HepG2 (cell line): Measurements from ENCODE around the gene ZNF771. TPM values are rescaled to one million over a fixed set of nuclear protein-coding genes. Genes with fewer than 3 reads are reported as not detected.
A peak's percentile ranks its signal among the peaks of the same experiment; 100 is the strongest.

ENCODE experiments used
- ATF1 ChIP-seq: IDR thresholded peaks from 2 replicates; pipeline ENCODE4 v1.6.1; 2016; ENCODE audit warnings: mild to moderate bottlenecking, control low read depth
- IKZF4 ChIP-seq: sonication (generic); formaldehyde crosslinking; IDR thresholded peaks from 2 replicates; pipeline ENCODE4 v1.5.1; 2020; ENCODE audit warnings: borderline replicate concordance, mild to moderate bottlenecking, low read depth, missing genetic modification reagents; ENCODE audit errors: not compliant biosample characterization
- MTA3 ChIP-seq: sonication (generic); formaldehyde crosslinking; IDR thresholded peaks from 2 replicates; pipeline ENCODE4 v1.4.0; 2020; ENCODE audit warnings: missing genetic modification reagents
- MYNN ChIP-seq: sonication (generic); formaldehyde crosslinking; IDR thresholded peaks from 2 replicates; pipeline ENCODE4 v1.4.0; 2020; ENCODE audit warnings: mild to moderate bottlenecking, low read depth, missing genetic modification reagents
- NR3C1 ChIP-seq: sonication (generic); formaldehyde crosslinking; IDR thresholded peaks from 2 replicates; pipeline ENCODE4 v1.4.0; 2020; ENCODE audit warnings: missing genetic modification reagents
- PCBP2 ChIP-seq: fragments of 200-400 bp; formaldehyde crosslinking; optimal IDR thresholded peaks from 2 replicates; pipeline ENCODE3; 2018; ENCODE audit warnings: low read length, low read depth; ENCODE audit not compliant: poor library complexity, severe bottlenecking
- RNF2 ChIP-seq: fragments of 450-650 bp; conservative IDR thresholded peaks from 2 replicates; pipeline ENCODE4 v1.6.1; 2016; ENCODE audit warnings: low read depth
- SP2 ChIP-seq: sonication (generic); formaldehyde crosslinking; IDR thresholded peaks from 2 replicates; pipeline ENCODE4 v1.5.1; 2020; ENCODE audit warnings: mild to moderate bottlenecking, missing genetic modification reagents
- TCF7 ChIP-seq: sonication (generic); IDR thresholded peaks from 2 replicates; pipeline ENCODE4 v1.6.1; 2016; ENCODE audit warnings: antibody characterized with exemption, low read depth
- YEATS4 ChIP-seq: sonication (generic); formaldehyde crosslinking; IDR thresholded peaks from 2 replicates; pipeline ENCODE4 v1.4.0; 2020; ENCODE audit warnings: missing genetic modification reagents, borderline replicate concordance
- ZNF235 ChIP-seq: sonication (generic); formaldehyde crosslinking; IDR thresholded peaks from 2 replicates; pipeline ENCODE4 v1.8.1; 2023; ENCODE audit warnings: mild to moderate bottlenecking, missing genetic modification reagents, borderline replicate concordance
- ZNF30 ChIP-seq: sonication (generic); formaldehyde crosslinking; IDR thresholded peaks from 2 replicates; pipeline ENCODE4 v1.5.0; 2020; ENCODE audit warnings: mild to moderate bottlenecking, missing genetic modification reagents
- ZNF367 ChIP-seq: sonication (generic); formaldehyde crosslinking; IDR thresholded peaks from 2 replicates; pipeline ENCODE4 v1.4.0; 2020; ENCODE audit warnings: missing genetic modification reagents, borderline replicate concordance
- ZNF616 ChIP-seq: sonication (generic); formaldehyde crosslinking; IDR thresholded peaks from 2 replicates; pipeline ENCODE4 v1.5.0; 2020; ENCODE audit warnings: low read depth, mild to moderate bottlenecking, missing genetic modification reagents
- polyA plus RNA-seq, 8 experiments: library from polyadenylated mRNA; depleted of rRNA in 3 of 8; stranded (reverse) in 7 of 8; unstranded in 1 of 8; fragments of >200 nt; fragmentation: Illumina TruSeq in 4 of 8; extraction: Trizol in 4 of 8; gene quantifications; 2 replicates each; pipeline versions ENCODE4 v1.2.1 to v1.2.3, GENCODE V29; 2011 to 2016; ENCODE audit warnings: low read depth in 4 of 8, missing spikeins in 1 of 8, mixed read lengths in 1 of 8; ENCODE audit not compliant: insufficient read depth in 1 of 8
- total RNA-seq, 5 experiments: library from RNA; depleted of rRNA; stranded (reverse); fragments of >200 nt; fragmentation: Illumina TruSeq; extraction: Trizol; gene quantifications; 2 replicates each; pipeline ENCODE4 v1.2.3, GENCODE V29; 2016; ENCODE audit warnings: low read depth in 1 of 5
- TF ChIP-seq, protein P1 (sequence below): sonication (generic); formaldehyde crosslinking; IDR thresholded peaks from 2 replicates; pipeline ENCODE4 v1.4.0; 2020; ENCODE audit warnings: missing genetic modification reagents
- TF ChIP-seq, protein P2 (sequence below): sonication (generic); formaldehyde crosslinking; IDR thresholded peaks from 2 replicates; pipeline ENCODE4 v1.8.1; 2023; ENCODE audit warnings: mild to moderate bottlenecking, inconsistent platforms, moderate library complexity, missing genetic modification reagents, borderline replicate concordance
- TF ChIP-seq, protein P3 (sequence below): IDR thresholded peaks from 2 replicates; pipeline ENCODE4 v1.6.1; 2012; ENCODE audit warnings: inconsistent platforms
- TF ChIP-seq, protein P4 (sequence below): sonication (generic); formaldehyde crosslinking; IDR thresholded peaks from 2 replicates; pipeline ENCODE4 v1.8.0; 2022; ENCODE audit warnings: missing genetic modification reagents, mild to moderate bottlenecking, borderline replicate concordance
- TF ChIP-seq, protein P5 (sequence below): sonication (generic); formaldehyde crosslinking; IDR thresholded peaks from 2 replicates; pipeline ENCODE4 v1.4.0; 2020; ENCODE audit warnings: missing genetic modification reagents, borderline replicate concordance

ZNF771 gene
- total and polyA plus RNA-seq, 2 of the 13 experiments (the other 11 are each of a cell fraction or from before 2014, with no cell fraction given) = 5.0 to 11.8 TPM

DNA sequence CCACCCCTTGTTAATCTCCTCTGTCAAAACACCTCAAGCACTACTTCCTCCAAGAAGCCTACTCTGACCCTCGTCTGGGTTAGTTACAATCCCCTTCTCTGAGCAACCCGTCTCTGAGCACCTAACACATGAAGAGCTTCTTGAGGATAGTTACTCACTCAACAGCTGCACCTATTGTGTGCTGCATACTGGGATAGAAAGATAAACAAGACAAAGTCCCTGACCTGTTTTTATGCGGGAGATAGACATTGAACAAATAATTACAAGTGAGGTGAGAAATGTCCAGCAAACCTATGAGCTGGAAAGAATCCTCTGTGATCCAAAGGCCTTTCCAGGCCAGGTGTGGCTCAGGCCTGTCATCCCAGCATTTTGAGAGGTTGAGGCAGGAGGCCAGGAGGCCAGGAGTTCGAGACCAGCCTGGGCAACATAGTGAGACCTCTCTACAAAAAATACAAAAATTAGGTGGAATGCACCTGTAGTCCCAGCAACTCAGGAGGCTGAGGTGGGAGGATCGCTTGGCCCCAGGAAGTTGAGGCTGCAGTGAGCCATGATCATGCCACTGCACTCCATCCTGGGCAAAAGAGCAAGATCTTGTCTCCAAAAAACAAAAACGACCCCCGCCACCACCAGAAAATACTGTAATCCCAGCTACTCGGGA lies 5.5 kb upstream of the ZNF771 start (continued):
- TF ChIP-seq, protein P1, sequence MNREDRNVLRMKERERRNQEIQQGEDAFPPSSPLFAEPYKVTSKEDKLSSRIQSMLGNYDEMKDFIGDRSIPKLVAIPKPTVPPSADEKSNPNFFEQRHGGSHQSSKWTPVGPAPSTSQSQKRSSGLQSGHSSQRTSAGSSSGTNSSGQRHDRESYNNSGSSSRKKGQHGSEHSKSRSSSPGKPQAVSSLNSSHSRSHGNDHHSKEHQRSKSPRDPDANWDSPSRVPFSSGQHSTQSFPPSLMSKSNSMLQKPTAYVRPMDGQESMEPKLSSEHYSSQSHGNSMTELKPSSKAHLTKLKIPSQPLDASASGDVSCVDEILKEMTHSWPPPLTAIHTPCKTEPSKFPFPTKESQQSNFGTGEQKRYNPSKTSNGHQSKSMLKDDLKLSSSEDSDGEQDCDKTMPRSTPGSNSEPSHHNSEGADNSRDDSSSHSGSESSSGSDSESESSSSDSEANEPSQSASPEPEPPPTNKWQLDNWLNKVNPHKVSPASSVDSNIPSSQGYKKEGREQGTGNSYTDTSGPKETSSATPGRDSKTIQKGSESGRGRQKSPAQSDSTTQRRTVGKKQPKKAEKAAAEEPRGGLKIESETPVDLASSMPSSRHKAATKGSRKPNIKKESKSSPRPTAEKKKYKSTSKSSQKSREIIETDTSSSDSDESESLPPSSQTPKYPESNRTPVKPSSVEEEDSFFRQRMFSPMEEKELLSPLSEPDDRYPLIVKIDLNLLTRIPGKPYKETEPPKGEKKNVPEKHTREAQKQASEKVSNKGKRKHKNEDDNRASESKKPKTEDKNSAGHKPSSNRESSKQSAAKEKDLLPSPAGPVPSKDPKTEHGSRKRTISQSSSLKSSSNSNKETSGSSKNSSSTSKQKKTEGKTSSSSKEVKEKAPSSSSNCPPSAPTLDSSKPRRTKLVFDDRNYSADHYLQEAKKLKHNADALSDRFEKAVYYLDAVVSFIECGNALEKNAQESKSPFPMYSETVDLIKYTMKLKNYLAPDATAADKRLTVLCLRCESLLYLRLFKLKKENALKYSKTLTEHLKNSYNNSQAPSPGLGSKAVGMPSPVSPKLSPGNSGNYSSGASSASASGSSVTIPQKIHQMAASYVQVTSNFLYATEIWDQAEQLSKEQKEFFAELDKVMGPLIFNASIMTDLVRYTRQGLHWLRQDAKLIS = no peak
- TF ChIP-seq IKZF4 (CRISPR knock-in tag) (no peak), ZNF616 (CRISPR knock-in tag) (no peak), RNF2 (no peak), NR3C1 (CRISPR knock-in tag) (no peak), YEATS4 (CRISPR knock-in tag) (peak; percentile 34; the same call in 1 of the 2 replicates), ZNF235 (CRISPR knock-in tag) (no peak), MYNN (CRISPR knock-in tag) (no peak), PCBP2 (no peak), ZNF367 (CRISPR knock-in tag) (no peak), ATF1 (CRISPR knock-in tag) (peak; percentile 47; the same call in 1 of the 2 replicates), ZNF30 (CRISPR knock-in tag) (no peak), MTA3 (no peak), TCF7 (no peak), SP2 (CRISPR knock-in tag) (no peak)
- TF ChIP-seq, protein P2, sequence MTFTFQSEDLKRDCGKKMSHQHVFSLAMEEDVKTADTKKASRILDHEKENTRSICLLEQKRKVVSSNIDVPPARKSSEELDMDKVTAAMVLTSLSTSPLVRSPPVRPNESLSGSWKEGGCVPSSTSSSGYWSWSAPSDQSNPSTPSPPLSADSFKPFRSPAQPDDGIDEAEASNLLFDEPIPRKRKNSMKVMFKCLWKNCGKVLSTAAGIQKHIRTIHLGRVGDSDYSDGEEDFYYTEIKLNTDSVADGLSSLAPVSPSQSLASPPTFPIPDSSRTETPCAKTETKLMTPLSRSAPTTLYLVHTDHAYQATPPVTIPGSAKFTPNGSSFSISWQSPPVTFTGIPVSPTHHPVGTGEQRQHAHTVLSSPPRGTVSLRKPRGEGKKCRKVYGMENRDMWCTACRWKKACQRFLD (CRISPR knock-in tag) = 0 out of 2 replicates have a peak, but pooled peaks have one; percentile 50
- TF ChIP-seq, protein P3, sequence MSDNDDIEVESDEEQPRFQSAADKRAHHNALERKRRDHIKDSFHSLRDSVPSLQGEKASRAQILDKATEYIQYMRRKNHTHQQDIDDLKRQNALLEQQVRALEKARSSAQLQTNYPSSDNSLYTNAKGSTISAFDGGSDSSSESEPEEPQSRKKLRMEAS = peak; percentile 53; the same call in 1 of the 2 replicates
- TF ChIP-seq, protein P4, sequence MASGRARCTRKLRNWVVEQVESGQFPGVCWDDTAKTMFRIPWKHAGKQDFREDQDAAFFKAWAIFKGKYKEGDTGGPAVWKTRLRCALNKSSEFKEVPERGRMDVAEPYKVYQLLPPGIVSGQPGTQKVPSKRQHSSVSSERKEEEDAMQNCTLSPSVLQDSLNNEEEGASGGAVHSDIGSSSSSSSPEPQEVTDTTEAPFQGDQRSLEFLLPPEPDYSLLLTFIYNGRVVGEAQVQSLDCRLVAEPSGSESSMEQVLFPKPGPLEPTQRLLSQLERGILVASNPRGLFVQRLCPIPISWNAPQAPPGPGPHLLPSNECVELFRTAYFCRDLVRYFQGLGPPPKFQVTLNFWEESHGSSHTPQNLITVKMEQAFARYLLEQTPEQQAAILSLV (CRISPR knock-in tag) = 0 out of 2 replicates have a peak, but pooled peaks have one; percentile 18
- TF ChIP-seq, protein P5, sequence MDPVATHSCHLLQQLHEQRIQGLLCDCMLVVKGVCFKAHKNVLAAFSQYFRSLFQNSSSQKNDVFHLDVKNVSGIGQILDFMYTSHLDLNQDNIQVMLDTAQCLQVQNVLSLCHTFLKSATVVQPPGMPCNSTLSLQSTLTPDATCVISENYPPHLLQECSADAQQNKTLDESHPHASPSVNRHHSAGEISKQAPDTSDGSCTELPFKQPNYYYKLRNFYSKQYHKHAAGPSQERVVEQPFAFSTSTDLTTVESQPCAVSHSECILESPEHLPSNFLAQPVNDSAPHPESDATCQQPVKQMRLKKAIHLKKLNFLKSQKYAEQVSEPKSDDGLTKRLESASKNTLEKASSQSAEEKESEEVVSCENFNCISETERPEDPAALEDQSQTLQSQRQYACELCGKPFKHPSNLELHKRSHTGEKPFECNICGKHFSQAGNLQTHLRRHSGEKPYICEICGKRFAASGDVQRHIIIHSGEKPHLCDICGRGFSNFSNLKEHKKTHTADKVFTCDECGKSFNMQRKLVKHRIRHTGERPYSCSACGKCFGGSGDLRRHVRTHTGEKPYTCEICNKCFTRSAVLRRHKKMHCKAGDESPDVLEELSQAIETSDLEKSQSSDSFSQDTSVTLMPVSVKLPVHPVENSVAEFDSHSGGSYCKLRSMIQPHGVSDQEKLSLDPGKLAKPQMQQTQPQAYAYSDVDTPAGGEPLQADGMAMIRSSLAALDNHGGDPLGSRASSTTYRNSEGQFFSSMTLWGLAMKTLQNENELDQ (CRISPR knock-in tag) = no peak
